Activated T-helper 2 cell treated with anti-CD3 and anti-CD28 coated beads, Interferon-gamma antibody, Interleukin-2, Interleukin-4, amounts not matched to agents 10 μg/mL and 5 μg/mL and 100 μg/mL, durations not matched to agents 14 hours and 24 hours and 36 hours (primary cell): ENCODE data around the gene C17orf114.

Source experiments
- DNase-seq: peaks from one replicate; pipeline ENCODE4 v3.0.0; 2021; ENCODE audit warnings: low spot score
- H3K27ac Mint-ChIP-seq: one replicate; pipeline ENCODE4 v1.8.0; 2021; ENCODE audit warnings: mixed read lengths
- H3K27me3 Mint-ChIP-seq: one replicate; pipeline ENCODE4 v1.8.0; 2021; ENCODE audit warnings: low read depth, mixed read lengths
- H3K36me3 Mint-ChIP-seq: one replicate; pipeline ENCODE4 v1.8.0; 2021; ENCODE audit warnings: low read depth, mixed read lengths
- H3K4me1 Mint-ChIP-seq: one replicate; pipeline ENCODE4 v1.8.0; 2021; ENCODE audit warnings: low read depth, mixed read lengths
- H3K4me3 Mint-ChIP-seq: one replicate; pipeline ENCODE4 v1.8.0; 2021; ENCODE audit warnings: low read depth, mild to moderate bottlenecking, moderate library complexity, mixed read lengths
- H3K9me3 Mint-ChIP-seq: one replicate; pipeline ENCODE4 v1.8.0; 2021; ENCODE audit warnings: mixed read lengths
- intact Hi-C: fragments of 100-400 bp; cut with micrococcal nuclease; formaldehyde crosslinking; loops from one replicate; pipeline ENCODE4 v1.15.1; 2023

Gene C17orf114

GRCh38 chr17:4789701-4789950 is 12.5 kb downstream of the C17orf114 start:
- H3K36me3 Mint-ChIP-seq, result no peaks in the 10 kb centered on the region
- H3K9me3 Mint-ChIP-seq, result no peaks in the 10 kb centered on the region
- no peak overlapping the region for H3K27ac Mint-ChIP-seq
- H3K27me3 Mint-ChIP-seq, result peaks cover 40% of the 10 kb centered on the region
- no peak for DNase-seq
- peaks cover 21% of the 10 kb centered on the region for H3K4me1 Mint-ChIP-seq
- H3K4me3 Mint-ChIP-seq, result peak overlapping the region; percentile 78
- intact Hi-C loops, result no loop called here

GRCh38 chr17:4788807-4789700 is 13.1 kb downstream of the C17orf114 start, which contains the start of gene GLTPD2:
Gene GLTPD2 (plus strand): TSS chr17:4788964. CDS start chr17:4789012, 48 bp downstream.
- Mint-ChIP-seq H3K4me3 (peak within 1 kb of the TSS; percentile 78), H3K27ac (no peak within 1 kb of the TSS), H3K9me3 (no peaks in the 10 kb centered on the region), H3K27me3 (peaks cover 46% of the 10 kb centered on the region), H3K4me1 (peaks cover 21% of the 10 kb centered on the region), H3K36me3 (no peaks in the 10 kb centered on the region)
- no peak for DNase-seq
- intact Hi-C loops, result no loop called here

GRCh38 chr17:4788159-4788806 is 13.8 kb downstream of the C17orf114 start:
- intact Hi-C loops, result no loop called here
- H3K27me3 Mint-ChIP-seq, result peaks cover 51% of the 10 kb centered on the region
- no peak overlapping the region for H3K27ac Mint-ChIP-seq
- H3K9me3 Mint-ChIP-seq, result no peaks in the 10 kb centered on the region
- DNase-seq, result no peak
- peak overlapping the region; percentile 51 for H3K4me3 Mint-ChIP-seq
- peaks cover 21% of the 10 kb centered on the region for H3K4me1 Mint-ChIP-seq
- no peaks in the 10 kb centered on the region for H3K36me3 Mint-ChIP-seq

- Mint-ChIP-seq H3K27ac (no peak overlapping the region), H3K36me3 (no peaks in the 10 kb centered on the region), H3K4me1 (peaks cover 21% of the 10 kb centered on the region), H3K27me3 (peaks cover 58% of the 10 kb centered on the region), H3K9me3 (no peaks in the 10 kb centered on the region), H3K4me3 (no peak overlapping the region)
- intact Hi-C loops, result loop anchor here (2.0 kb wide), 1 partner anchor 102 kb away; no protein-coding TSS in a partner anchor
- no peak for DNase-seq
Observed at GRCh38 chr17:4786516-4786915, 15.6 kb downstream of the C17orf114 start.

GRCh38 chr17:4786106-4786511 is 16.0 kb downstream of the C17orf114 start, which contains the start of gene VMO1:
Gene VMO1 (minus strand): TSS chr17:4786364. CDS start chr17:4786352, 12 bp downstream.
- no peak for DNase-seq
- H3K9me3 Mint-ChIP-seq, result no peaks in the 10 kb centered on the region
- peaks cover 19% of the 10 kb centered on the region for H3K4me1 Mint-ChIP-seq
- intact Hi-C loops, result loop anchor here (2.0 kb wide), 1 partner anchor 103 kb away; no protein-coding TSS in a partner anchor
- no peak within 1 kb of the TSS for H3K27ac Mint-ChIP-seq
- H3K27me3 Mint-ChIP-seq, result peaks cover 58% of the 10 kb centered on the region
- no peak within 1 kb of the TSS for H3K4me3 Mint-ChIP-seq
- no peaks in the 10 kb centered on the region for H3K36me3 Mint-ChIP-seq

- Mint-ChIP-seq H3K9me3 (no peaks in the 10 kb centered on the region), H3K4me3 (no peak overlapping the region), H3K27me3 (peaks cover 62% of the 10 kb centered on the region), H3K4me1 (peaks cover 15% of the 10 kb centered on the region), H3K36me3 (no peaks in the 10 kb centered on the region), H3K27ac (no peak overlapping the region)
- intact Hi-C loops, result loop anchor here (2.0 kb wide), 1 partner anchor 103 kb away; no protein-coding TSS in a partner anchor
- DNase-seq, result no peak
Observed at GRCh38 chr17:4785311-4786105, 16.6 kb downstream of the C17orf114 start.

GRCh38 chr17:4782652-4783051 is 19.5 kb downstream of the C17orf114 start:
- Mint-ChIP-seq H3K27me3 (peaks cover 62% of the 10 kb centered on the region), H3K4me1 (peaks cover 15% of the 10 kb centered on the region), H3K27ac (no peak overlapping the region), H3K9me3 (no peaks in the 10 kb centered on the region), H3K36me3 (no peaks in the 10 kb centered on the region), H3K4me3 (no peak overlapping the region)
- DNase-seq, result no peak
- intact Hi-C loops, result no loop called here

- no peak overlapping the region for H3K27ac Mint-ChIP-seq
- peaks cover 42% of the 10 kb centered on the region for H3K27me3 Mint-ChIP-seq
- H3K36me3 Mint-ChIP-seq, result no peaks in the 10 kb centered on the region
- intact Hi-C loops, result no loop called here
- no peaks in the 10 kb centered on the region for H3K4me1 Mint-ChIP-seq
- H3K9me3 Mint-ChIP-seq, result no peaks in the 10 kb centered on the region
- H3K4me3 Mint-ChIP-seq, result no peak overlapping the region
- DNase-seq, result no peak
Observed at GRCh38 chr17:4780325-4780955, 21.7 kb downstream of the C17orf114 start.

GRCh38 chr17:4777969-4778760 is 24.0 kb downstream of the C17orf114 start:
- H3K36me3 Mint-ChIP-seq, result no peaks in the 10 kb centered on the region
- no peak overlapping the region for H3K4me3 Mint-ChIP-seq
- no peaks in the 10 kb centered on the region for H3K4me1 Mint-ChIP-seq
- H3K9me3 Mint-ChIP-seq, result no peaks in the 10 kb centered on the region
- DNase-seq, result no peak
- intact Hi-C loops, result no loop called here
- no peak overlapping the region for H3K27ac Mint-ChIP-seq
- peaks cover 32% of the 10 kb centered on the region for H3K27me3 Mint-ChIP-seq

- peaks cover 12% of the 10 kb centered on the region for H3K4me1 Mint-ChIP-seq
- intact Hi-C loops, result no loop called here
- H3K4me3 Mint-ChIP-seq, result no peak overlapping the region
- no peak for DNase-seq
- H3K27ac Mint-ChIP-seq, result no peak overlapping the region
- H3K9me3 Mint-ChIP-seq, result no peaks in the 10 kb centered on the region
- no peaks in the 10 kb centered on the region for H3K36me3 Mint-ChIP-seq
- peaks cover 12% of the 10 kb centered on the region for H3K27me3 Mint-ChIP-seq
Observed at GRCh38 chr17:4772235-4772613, 29.9 kb downstream of the C17orf114 start.

GRCh38 chr17:4771519-4772234 is 30.5 kb downstream of the C17orf114 start, which contains the start of gene TM4SF5:
Gene TM4SF5 (plus strand): TSS chr17:4771886. CDS start chr17:4771923, 37 bp downstream.
- Mint-ChIP-seq H3K9me3 (no peaks in the 10 kb centered on the region), H3K27me3 (peaks cover 12% of the 10 kb centered on the region), H3K27ac (peak within 1 kb of the TSS; percentile 29), H3K4me3 (no peak within 1 kb of the TSS), H3K36me3 (no peaks in the 10 kb centered on the region), H3K4me1 (peaks cover 12% of the 10 kb centered on the region)
- no peak for DNase-seq
- intact Hi-C loops, result no loop called here
